PFSK-1 (cell line): Measurements from ENCODE around the gene NDUFA8.

Source experiments
- POLR2AphosphoS5 ChIP-seq: IDR thresholded peaks from 2 replicates; pipeline ENCODE4 v1.6.1; 2012; ENCODE audit warnings: low read depth, mild to moderate bottlenecking, control low read depth, low read length, moderate library complexity
- REST ChIP-seq, 2 experiments: IDR thresholded peaks; 2 replicates each; pipeline versions ENCODE4 v1.6.1 to v1.8.0; 2011 to 2012; ENCODE audit warnings: low read depth in 2 of 2, low read length in 2 of 2, control low read depth in 1 of 2, inconsistent platforms in 1 of 2, mild to moderate bottlenecking in 1 of 2, moderate library complexity in 1 of 2; ENCODE audit not compliant: insufficient read depth in 1 of 2
- TAF1 ChIP-seq: IDR thresholded peaks from 2 replicates; pipeline ENCODE4 v1.6.1; 2012; ENCODE audit warnings: low read length, control low read depth, borderline replicate concordance; ENCODE audit not compliant: insufficient read depth

- TF ChIP-seq TAF1 (no peak), REST (IDR thresholded peaks at IDR 0.05; ENCODE audit: insufficient read depth in 1 of 2, low read depth in 2 of 2, low read length in 2 of 2) (no peak), POLR2AphosphoS5 (no peak)
These were observed 33.0 kb downstream of the NDUFA8 start for GRCh38 chr9:122126331-122127261.
